Activated CD8-positive, alpha-beta memory T cell treated with anti-CD3 and anti-CD28 coated beads for 1 hour (primary cell): ENCODE data around the gene UGT2B11.
"Not testable (repeated sequence)": the region's sequence is repeated elsewhere in the genome, so short reads cannot be mapped to it uniquely, and the experiment has no call there.

Experiments used
- DNase-seq, 2 donors: peaks; one replicate each; pipeline ENCODE4 v3.0.0-alpha.2; 2020; ENCODE audit warnings: low read depth in 1 of 2; ENCODE audit errors: extremely low read depth in 1 of 2

Gene UGT2B11

DNA sequence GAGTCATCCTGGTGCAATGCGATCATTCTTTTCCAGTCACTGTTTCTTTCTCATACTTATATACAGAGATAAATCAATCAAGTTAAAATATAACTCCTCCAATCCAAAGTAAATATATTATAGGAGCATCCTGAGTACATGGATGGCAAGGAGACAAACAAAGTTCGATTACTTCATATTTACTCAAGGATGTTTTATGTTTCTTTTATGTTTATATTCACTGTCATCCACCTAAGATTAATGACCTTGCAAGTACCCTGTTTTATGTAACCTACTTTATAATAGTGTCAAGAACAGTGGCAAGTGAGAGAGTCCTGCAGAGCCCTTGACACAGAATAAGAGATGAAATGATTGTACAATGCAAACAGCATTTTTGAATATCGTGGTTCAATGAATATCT, at the start of gene UGT2B11:
UGT2B11 (minus strand) TSS at position 33 of the 400 bp plus-strand sequence; CDS start at position 7, 26 bp downstream.
- DNase-seq = no peak

DNA sequence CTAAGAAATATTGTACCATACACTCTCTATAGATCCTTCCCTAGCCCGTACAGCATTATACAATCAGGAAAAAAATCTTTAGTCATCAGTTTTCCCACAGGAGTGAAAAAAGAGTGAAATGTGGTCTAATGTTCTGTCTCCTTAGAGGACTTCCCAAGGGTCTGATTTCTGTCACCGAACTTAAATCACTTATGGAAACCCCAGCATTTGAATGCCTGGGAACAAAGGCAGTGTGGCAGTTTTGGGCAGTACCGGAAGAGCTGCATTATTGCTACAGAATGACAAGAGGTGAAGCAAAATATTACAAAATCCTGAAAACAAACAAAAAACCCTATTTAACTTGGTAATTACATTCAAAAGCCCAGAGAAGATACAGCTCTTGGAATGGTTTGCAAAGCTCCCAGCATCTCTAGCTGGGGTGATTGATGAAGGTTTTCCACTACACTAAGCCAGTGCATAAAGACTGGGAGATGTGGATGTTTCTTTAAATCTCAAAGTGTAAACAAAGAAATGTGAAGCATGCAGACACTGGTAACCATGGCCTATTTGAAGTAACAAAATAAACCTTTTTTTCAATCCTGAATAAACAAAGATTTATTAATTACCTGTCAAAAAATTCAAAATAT, 38.7 kb upstream of the UGT2B11 start:
- DNase-seq = not testable (repeated sequence)

DNA sequence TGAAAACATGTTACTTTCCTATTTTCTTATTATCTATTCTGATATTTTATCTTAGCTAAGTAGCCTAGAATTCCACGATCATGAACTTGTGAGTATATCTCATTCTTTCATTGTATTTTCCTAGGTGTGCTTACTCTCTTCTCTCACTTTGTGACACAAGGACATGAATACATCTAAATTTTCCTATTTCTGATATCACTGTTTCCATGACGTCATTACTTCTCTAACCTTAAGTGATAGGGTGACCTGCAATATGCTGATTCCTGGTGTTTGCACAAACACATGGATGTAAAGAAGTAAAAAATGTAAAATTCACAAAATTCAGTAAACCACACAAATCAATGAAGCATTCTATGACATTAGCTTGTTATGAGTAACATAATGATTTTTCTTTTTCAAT, 36.3 kb upstream of the UGT2B11 start:
- not testable (repeated sequence) for DNase-seq

DNA sequence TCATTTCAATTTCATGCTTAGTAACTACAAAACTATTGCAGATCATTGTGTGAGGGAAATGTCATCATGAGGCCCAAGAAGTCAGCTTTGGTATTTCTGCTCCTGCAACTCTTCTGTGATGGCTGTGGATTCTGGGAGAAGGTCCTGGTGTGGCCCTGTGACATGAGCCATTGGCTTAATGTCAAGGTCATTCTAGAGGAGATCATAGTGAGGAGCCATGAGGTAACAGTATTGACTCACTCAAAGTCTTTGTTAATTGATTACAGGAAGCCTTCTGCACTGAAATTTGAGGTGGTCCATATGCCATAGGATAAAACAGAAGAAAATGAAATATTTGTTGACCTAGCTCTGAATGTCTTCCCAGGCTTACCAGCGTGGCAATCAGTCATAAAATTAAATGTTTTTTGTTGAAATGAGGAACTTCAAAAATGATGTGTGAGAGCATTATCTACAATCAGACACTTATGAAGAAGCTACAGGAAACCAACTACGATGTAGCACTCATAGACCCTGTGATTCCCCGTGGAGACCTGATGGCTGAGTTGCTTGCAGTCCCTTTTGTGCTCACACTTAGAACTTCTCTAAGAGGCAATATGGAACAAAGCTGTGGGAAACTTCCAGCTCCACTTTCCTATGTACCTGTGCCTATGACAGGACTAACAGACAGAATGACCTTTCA, 28.2 kb upstream of the UGT2B11 start:
- DNase-seq = not testable (repeated sequence)

DNA sequence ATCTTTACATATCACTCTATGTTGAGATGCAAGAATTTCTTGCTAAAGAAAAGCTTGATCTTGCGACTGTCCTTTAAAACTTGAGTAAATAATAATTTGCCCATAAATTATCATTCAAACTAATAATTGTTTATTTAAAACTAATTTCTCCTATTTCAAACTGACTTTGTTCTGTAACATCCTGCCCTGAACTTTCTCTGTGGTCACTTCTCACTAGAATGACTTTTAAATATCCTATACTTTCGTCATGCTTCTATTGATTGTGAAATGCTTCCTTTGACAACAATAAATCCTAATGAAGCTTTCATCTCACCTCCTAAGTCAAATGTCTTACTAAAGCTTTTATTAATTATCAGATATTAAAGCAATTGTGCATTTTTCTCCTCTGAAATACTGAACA, 27.2 kb upstream of the UGT2B11 start:
- not testable (repeated sequence) for DNase-seq

DNA sequence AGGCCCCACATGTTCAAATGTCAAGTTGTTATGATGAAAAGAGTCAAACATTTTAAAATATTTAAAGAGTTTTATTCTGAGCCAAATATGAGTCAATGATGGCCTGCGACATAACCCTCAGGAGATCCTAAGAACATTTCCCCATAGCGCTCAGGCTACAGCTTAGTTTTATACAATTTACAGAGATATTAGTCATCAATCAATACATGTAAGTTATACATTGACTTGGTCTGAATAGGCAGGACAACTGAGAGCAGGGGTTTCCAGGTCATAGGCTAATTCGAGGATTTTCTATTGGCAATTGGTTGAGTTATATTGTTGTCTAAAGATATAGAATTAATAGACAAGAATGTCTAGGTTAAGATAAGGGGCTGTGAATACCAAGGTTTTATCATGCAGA, 26.2 kb upstream of the UGT2B11 start:
- DNase-seq = not testable (repeated sequence)

DNA sequence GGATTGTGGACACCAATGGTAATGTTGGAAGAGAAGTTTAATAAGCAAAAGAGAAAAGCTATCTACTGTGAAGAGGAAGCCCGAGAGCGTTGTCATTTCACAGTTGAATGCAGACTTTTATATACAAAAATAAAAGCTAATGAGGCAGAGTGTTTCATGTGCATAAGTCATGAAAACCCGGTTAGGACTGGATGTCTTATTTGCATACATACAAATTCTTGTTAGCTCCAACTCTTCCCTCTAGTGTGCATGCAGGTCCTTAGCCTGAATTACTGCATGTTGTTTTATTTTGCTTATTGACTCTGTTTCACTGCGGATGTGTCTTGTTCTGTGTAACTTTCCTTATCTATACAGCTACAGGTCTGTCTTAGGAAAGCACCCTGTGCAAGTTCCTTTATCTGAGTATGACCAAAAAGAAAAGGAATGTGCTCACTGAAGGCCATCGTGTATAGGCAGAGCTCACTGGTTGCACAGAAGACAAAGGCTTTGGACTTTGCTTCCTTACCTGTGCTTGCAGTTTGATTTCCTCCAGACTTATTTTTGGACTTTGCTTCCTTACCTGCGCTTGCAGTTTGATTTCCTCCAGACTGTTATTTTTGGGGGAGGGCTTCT, 25.1 kb upstream of the UGT2B11 start:
- no peak for DNase-seq

DNA sequence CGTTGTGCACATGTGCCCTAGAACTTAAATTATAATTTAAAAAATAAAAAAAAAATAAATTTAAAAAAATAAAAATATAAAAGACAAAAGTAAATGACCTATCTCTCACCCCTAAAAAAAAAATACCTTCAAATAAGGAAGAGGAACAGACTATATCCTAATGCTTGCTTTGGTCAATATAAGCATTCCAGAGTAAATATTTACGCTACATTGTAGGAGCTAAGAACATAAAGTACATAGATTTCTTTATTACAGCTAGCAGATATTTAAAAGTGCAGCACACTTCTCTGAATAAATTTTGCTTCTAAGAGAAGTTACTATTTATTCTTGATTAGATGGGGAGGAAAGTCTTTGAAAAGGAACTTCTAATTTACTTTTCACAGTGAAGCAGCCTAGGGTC, 24.5 kb upstream of the UGT2B11 start:
- no peak for DNase-seq

DNA sequence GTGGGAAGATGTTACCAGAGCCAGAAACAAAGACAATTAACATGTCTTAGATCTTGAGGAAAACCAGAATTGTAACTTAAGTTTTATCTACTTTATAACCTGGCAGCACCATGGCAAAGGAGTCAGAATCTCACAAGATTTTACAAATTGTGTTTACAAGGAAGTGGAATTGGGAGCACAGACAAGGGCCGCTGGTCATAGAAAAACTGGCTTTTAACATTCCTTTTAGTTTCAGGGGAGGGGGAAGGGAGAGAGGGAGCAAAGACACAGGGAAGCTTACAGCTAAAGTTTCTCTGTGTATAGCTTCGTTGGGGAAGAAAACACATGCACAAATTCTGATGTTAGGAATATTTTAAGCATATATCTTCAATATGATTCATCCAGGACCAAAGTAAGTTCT, 10.3 kb upstream of the UGT2B11 start:
- no peak for DNase-seq

DNA sequence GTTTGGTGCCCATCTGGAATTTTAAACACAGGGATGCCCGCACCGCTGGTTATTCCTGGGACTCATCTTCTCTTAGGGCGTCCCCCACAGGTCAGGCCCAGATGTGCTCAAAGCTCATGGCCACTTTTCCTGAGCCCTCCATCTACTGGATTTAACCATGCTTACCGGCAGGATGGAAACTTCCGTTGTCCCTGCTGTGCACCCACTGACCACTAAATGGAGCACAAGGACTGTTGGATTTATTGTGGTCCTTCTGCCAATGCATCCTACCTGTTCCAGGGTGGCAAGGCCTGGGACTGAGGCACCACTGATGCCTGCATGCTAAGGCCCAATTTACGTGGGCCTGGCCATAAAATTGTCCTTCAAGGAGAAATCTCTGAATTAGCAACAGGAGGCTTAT, 8.7 kb upstream of the UGT2B11 start:
- not testable (repeated sequence) for DNase-seq

DNA sequence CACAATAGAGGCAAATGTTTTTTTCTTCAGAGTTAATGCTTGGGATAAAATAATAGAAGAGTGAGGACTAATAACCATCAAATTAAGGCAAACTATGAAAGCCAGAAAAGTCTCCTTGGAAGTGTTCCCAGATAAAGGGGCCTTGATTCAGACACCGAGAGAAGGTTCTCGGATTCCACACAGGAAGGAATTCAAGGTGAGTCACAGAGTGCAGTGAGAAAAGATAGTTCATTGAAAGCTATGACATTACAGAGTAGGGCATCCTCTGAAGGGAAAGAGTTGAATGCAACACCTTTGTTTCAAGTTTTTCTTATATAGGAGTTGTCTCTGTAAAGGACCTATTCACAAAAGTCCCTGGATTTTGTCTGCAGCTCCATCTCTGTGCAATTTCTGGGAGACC, 3.9 kb upstream of the UGT2B11 start:
- not testable (repeated sequence) for DNase-seq

DNA sequence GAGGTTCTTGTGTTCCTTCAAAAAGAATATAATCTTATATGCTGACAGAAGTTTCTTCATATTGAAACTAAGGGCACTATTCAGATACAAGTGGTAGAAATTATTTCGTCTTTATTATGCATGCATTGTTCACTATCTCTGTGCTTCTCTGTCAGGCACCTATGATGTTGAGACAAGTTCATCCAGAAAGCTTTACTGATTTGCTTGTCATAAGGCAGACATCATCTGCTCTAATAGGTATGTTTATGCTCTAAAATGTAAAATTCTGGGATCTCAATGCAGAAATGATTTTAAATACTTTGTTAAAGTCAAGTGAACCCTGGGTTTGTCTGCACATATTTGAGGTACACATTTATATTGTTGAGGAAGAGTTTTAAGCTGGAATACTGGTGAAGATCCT, 3.6 kb downstream of the UGT2B11 start:
- DNase-seq = no peak

DNA sequence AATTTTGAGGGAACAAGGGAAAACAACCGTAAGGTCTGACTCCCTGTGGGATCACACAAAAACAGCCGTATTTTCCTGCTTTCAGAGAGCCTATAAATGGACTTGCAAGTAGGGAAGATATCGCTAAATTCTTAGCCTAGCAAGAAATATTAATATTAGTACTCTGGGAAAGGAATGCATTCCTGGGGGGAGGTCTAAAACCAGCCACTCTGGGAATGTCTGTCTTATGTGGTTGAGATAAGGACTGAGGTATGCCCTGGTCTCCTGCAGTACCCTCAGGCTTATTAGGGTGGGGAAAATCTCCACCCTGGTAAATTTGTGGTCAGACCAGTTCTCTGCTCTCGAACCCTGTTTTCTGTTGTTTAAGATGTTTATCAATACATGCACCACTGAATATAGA, 16.0 kb downstream of the UGT2B11 start:
- not testable (repeated sequence) for DNase-seq

DNA sequence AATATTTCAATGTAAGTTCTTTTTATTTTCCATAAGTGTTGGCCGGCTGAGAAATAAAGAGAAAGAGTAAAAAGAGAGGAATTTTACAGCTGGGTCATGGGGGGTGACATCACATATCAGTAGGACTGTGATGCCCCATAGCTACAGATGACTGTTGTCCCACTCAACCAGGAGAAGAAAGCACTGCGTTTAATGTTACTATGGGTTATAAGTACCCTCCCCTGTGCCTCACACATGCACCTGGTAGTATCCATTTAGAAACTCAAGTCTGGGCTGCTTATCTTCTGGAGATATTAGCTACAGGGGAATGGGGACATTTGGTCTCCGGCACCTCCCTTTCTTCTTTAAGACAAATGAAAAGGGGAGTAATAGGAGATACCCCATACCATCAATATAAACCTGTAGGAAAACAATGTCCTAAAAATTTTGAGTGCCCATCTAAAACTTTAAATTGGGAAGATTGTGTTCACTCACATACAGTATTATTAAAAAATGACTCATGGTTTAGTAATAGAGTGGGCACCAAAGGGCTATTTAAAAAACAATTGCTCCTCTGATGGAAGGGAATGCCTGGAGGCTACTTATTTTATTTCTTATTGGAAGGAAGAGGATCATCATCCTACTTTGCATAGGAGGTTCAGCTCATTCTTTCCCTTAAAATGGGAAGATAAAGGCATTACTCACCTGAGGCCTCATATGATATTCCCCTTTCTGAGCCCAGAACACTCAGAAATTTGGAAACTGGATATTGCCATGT, 18.2 kb downstream of the UGT2B11 start:
- no peak for DNase-seq

DNA sequence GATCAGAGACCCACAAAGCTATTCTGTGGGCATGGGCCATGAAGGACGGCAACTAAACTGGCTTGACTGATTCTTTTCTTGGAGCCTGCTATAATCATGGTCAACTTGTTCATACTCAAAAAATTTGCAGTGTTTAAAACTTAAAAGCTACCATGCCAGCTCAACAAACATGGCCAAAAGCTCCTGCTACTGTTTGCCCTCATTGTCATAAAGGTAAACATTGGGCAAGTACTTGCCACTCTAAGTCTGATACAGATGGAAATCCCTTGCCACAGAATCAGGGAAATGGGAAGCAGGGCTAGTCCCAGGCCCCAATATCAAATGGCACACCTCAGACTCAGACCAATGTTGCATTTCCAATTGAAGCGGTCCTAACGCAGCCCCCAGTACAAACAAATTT, 20.4 kb downstream of the UGT2B11 start:
- DNase-seq = no peak

DNA sequence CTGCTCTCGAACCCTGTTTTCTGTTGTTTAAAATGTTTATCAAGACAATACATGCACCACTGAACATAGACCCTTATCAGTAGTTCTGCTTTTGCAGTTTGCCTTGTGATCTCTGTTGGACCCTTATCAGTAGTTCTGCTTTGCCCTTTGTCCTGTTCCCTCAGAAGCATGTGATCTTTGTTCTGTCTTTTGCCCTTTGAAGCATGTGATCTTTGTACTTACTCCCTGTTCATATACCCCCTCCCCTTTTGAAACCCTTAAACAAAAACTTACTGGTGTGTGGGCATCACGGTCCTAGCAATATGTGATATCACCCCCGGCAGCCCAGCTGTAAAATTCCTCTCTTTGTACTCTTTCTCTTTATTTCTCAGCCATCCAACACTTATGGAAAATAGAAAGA, 22.6 kb downstream of the UGT2B11 start:
- not testable (repeated sequence) for DNase-seq

DNA sequence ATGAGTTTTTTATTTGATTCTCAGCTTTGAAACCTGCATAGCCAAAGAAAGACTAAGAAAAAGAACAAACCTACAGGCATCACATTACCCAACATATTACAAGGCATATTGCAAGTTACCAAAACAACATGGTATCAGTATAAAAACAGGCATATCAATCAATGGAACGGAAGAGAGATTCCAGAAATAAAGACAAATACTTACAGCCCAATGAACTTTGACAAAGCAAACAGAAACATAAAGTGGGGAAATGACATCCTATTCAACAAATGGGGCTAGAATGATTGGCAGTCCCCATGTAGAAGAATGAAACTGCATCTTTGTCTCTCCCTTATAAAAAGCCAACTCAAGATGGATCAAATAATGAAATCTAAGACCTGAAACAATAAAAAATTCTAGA, 23.9 kb downstream of the UGT2B11 start:
- not testable (repeated sequence) for DNase-seq

DNA sequence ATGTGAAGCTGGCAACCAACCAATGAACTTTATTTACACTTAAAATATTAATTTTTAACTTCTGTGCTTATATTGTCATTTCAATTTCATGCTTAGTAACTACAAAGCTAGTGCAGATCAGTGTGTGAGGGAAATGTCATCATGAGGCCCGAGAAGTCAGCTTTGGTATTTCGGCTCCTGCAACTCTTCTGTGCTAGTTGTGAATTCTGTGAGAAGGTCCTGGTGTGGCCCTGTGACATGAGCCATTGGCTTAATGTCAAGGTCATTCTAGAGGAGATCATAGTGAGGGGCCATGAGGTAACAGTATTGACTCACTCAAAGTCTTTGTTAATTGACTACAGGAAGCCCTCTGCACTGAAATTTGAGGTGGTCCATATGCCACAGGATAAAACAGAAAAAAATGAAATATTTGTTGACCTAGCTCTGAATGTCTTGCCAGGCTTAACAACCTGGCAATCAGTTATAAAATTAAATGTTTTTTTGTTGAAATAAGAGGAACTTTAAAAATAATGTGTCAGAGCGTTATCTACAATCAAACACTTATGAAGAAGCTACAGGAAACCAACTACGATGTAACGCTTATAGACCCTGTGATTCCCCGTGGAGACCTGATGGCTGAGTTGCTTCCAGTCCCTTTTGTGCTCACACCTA, 32.9 kb downstream of the UGT2B11 start:
- DNase-seq = not testable (repeated sequence)

DNA sequence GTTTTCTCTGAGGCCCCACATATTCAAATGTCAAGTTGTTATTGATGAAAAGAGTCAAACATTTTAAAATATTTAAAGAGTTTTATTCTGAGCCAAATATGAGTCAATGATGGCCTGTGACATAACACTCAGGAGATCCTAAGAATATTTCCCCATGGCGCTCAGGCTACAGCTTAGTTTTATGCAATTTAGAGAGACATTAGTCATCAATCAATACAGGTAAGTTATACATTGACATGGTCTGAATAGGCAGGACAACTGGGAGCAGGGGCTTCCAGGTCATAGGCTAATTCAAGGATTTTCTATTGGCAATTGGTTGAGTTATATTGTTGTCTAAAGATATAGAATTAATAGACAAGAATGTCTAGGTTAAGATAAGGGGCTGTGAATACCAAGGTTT, 34.7 kb downstream of the UGT2B11 start:
- DNase-seq = not testable (repeated sequence)

DNA sequence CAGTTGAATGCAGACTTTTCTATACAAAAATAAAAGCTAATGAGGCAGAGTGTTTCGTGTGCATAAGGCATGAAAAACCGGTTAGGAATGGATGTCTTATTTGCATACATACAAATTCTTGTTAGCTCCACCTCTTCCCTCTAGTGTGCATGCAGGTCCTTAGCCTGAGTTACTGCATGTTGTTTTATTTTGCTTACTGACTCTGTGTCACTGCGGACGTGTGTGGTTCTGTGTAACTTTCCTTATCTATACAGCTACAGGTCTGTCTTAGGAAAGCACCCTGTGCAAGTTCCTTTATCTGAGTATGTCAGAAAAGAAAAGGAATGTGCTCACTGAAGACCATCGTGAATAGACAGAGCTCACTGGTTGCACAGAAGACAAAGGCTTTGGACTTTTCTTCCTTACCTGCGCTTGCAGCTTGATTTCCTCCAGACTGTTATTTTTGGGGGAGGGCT, 35.8 kb downstream of the UGT2B11 start:
- DNase-seq = not testable (repeated sequence)
